ENCODE measurements around the gene TMTC1. TPM values are rescaled to one million over a fixed set of nuclear protein-coding genes. Genes with fewer than 3 reads are reported as not detected.

The TMTC1 gene
- 40.9 and 41.4 TPM in 2 replicates for total RNA-seq

DNA sequence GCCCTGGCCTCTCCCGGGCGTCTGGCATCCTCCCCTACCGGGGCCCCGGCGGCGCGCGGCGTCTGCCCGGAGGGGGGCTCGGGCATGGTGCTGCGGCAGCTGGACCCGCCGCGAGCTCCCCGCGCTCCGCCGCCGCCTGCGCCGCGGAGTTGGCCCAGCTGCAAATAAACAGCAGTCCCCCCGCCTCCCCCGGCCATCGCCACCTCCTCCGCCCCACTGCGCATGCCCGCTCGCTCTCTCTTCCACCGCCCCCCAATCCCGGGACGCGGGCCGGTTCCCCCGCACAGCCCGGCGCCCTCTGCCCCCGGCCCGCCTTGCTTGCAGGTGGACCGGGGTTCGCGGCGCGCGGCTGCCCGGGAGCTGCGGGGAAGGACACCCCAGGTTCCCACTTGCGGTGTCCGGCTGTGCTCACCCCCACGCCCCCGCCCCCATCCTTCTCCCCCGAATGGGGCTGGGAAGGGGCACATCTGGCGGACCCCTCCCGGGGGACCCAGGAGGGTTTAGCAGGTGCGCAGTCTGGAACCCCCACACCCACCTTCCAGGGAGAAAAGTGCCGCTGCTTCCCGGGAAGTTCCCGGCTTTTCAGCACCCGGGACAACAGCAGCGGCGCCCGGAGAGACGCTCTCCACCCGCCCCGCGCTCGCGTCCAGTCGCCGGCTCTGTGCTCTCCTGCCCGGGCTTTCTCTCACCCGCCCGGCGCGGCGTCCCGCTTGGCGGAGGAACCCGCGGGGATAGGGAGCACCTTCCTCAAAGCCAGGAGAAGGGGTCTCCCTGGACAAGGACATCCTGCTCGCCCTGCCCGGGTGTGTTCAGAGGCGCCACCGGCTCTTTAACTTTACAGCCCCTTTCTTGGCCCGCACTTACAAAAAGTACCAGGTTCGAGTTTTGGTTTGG is at the start of gene TMTC1:
TSS of gene TMTC1 (minus strand) at position 170 of the 894 bp plus-strand sequence. CDS start 191 bp downstream, outside the sequence.

DNA sequence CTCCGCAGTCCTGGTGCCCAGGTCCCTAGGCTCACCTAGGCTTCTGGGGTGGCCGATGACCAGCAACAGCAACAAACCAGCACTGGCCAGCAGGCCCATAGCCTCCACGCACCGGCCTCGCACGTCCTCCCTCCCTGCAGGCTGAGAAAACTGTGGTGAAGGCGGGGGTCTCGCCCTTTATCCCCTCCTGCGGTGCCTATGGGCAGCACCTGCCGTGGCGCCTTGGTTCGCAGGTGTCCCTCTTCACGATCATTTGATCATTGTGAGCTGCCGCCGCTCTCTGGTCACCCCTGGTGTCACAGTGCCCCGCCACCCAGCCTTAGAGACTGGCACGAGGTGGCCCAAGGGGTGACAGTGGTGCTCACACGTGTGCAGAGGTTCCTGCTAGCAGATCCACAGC is 286.2 kb downstream of the TMTC1 start, which contains the start of gene OVCH1:
TSS of gene OVCH1 (minus strand) at position 99 of the 400 bp plus-strand sequence. CDS start at position 99, 0 bp downstream.

Data from pericardium fibroblast (primary cell).